Uterus (tissue), 2 donors: ENCODE measurements around the gene KCNG2.

Experiments
- CTCF ChIP-seq, 4 experiments: fragments of 200-600 bp in 2 of 4; fragments of 450-650 bp in 2 of 4; sonication (generic) in 2 of 4; IDR thresholded peaks; one replicate each; pipeline ENCODE4 v1.5.1; 2016 to 2019; ENCODE audit warnings: antibody characterized with exemption in 4 of 4, mild to moderate bottlenecking in 2 of 4, moderate library complexity in 1 of 4
- POLR2A ChIP-seq, 2 donors: fragments of 450-650 bp; IDR thresholded peaks; one replicate each; pipeline ENCODE4 v1.6.1; 2016; ENCODE audit warnings: antibody characterized with exemption in 2 of 2, mild to moderate bottlenecking in 1 of 2, moderate library complexity in 1 of 2

- TF ChIP-seq POLR2A (IDR thresholded peaks at IDR 0.05): no peak
- TF ChIP-seq CTCF (IDR thresholded peaks at IDR 0.05): no peak
Observed at GRCh38 chr18:79921984-79922965, 124.5 kb downstream of the KCNG2 start.
